IMR-90 (cell line): ENCODE data around the gene MAOA. TPM values are rescaled to one million over a fixed set of nuclear protein-coding genes. Genes with fewer than 3 reads are reported as not detected.

ENCODE experiments used
- ATAC-seq: fragments of 200-7000 bp; cut with Tn5 transposase; 2 replicates; pipeline ENCODE4 v1.9.1; 2020; ENCODE audit warnings: low read depth, mild to moderate bottlenecking, moderate library complexity
- BruUV-seq: library from RNA; stranded (reverse); fragments of 400-500 nt; replicated peaks from 2 replicates; lab custom pipeline; 2021; lab: Mats Ljungman, UMichigan
- CTCF ChIA-PET: fragments of 300-600 bp; formaldehyde crosslinking; extraction: SDS; loops from one replicate; lab custom pipeline; 2021; ENCODE audit warnings: antibody characterized with exemption; lab: Yijun Ruan, JAX
- POLR2A ChIA-PET: fragments of 300-600 bp; sonication (Branson Sonifier 250); formaldehyde crosslinking; loops from one replicate; lab custom pipeline; 2022; ENCODE audit warnings: antibody characterized with exemption; ENCODE audit not compliant: unreplicated experiment; lab: Charles Lee
- DNase-seq: peaks from one replicate; pipeline ENCODE4 v3.0.0; 2013
- H2AFZ ChIP-seq: replicated peaks from 2 replicates; pipeline ENCODE3; 2013; ENCODE audit warnings: low read length, mild to moderate bottlenecking; ENCODE audit not compliant: poor library complexity
- H2AK5ac ChIP-seq: 2 replicates; pipeline ENCODE4 v1.6.1; 2013; ENCODE audit warnings: low read depth, low read length, inconsistent platforms
- H2AK9ac ChIP-seq: replicated peaks from 2 replicates; pipeline ENCODE3; 2013; ENCODE audit warnings: mild to moderate bottlenecking, low read depth, low read length, moderate library complexity; ENCODE audit not compliant: poor library complexity
- H2BK120ac ChIP-seq: 2 replicates; pipeline ENCODE4 v1.6.1; 2013; ENCODE audit warnings: low read depth, low read length, inconsistent platforms
- H2BK15ac ChIP-seq: 3 replicates; pipeline ENCODE4 v1.6.1; 2013; ENCODE audit warnings: low read depth, low read length, inconsistent platforms
- H2BK20ac ChIP-seq: 2 replicates; pipeline ENCODE4 v1.6.1; 2013; ENCODE audit warnings: low read depth, mild to moderate bottlenecking, inconsistent platforms, low read length, moderate library complexity
- H2BK5ac ChIP-seq: 2 replicates; pipeline ENCODE4 v1.6.1; 2013; ENCODE audit warnings: mild to moderate bottlenecking, low read depth, low read length, inconsistent platforms; ENCODE audit not compliant: poor library complexity, severe bottlenecking
- H3K14ac ChIP-seq: replicated peaks from 2 replicates; pipeline ENCODE4 v1.6.1; 2013; ENCODE audit warnings: low read depth, low read length, inconsistent platforms
- H3K18ac ChIP-seq: 2 replicates; pipeline ENCODE4 v1.6.1; 2013; ENCODE audit warnings: low read depth, low read length, control low read depth
- H3K23ac ChIP-seq: 2 replicates; pipeline ENCODE4 v1.6.1; 2013; ENCODE audit warnings: low read depth, low read length, inconsistent platforms
- H3K27ac ChIP-seq: 2 replicates; pipeline ENCODE4 v1.5.1; 2013; ENCODE audit warnings: mild to moderate bottlenecking, control low read depth, low read length; ENCODE audit not compliant: insufficient read depth
- H3K27me3 ChIP-seq: 2 replicates; pipeline ENCODE4 v1.6.1; 2013; ENCODE audit warnings: low read length; ENCODE audit not compliant: control insufficient read depth, insufficient read depth
- H3K36me3 ChIP-seq: 2 replicates; pipeline ENCODE4 v1.6.1; 2013; ENCODE audit warnings: low read length, mixed read lengths; ENCODE audit not compliant: control insufficient read depth, insufficient read depth
- H3K4ac ChIP-seq: 2 replicates; pipeline ENCODE4 v1.6.1; 2013; ENCODE audit warnings: low read depth, low read length, inconsistent platforms
- H3K4me1 ChIP-seq: 2 replicates; pipeline ENCODE4 v1.6.1; 2013; ENCODE audit warnings: low read length, mixed read lengths; ENCODE audit not compliant: control insufficient read depth, insufficient read depth
- H3K4me2 ChIP-seq: 2 replicates; pipeline ENCODE4 v1.6.1; 2013; ENCODE audit warnings: low read depth, mild to moderate bottlenecking, control low read depth, low read length, moderate library complexity
- H3K4me3 ChIP-seq: 2 replicates; pipeline ENCODE4 v1.5.1; 2013; ENCODE audit warnings: low read depth, mild to moderate bottlenecking, control low read depth, low read length, moderate library complexity; ENCODE audit not compliant: insufficient read depth
- H3K56ac ChIP-seq: 2 replicates; pipeline ENCODE4 v1.6.1; 2013; ENCODE audit warnings: low read length, inconsistent platforms; ENCODE audit not compliant: insufficient read depth; ENCODE audit errors: extremely low read depth
- H3K79me1 ChIP-seq, 2 experiments: 2 replicates each; pipeline ENCODE4 v1.6.1; 2013; ENCODE audit warnings: low read length in 2 of 2, inconsistent platforms in 1 of 2, low read depth in 1 of 2
- H3K9ac ChIP-seq: 2 replicates; pipeline ENCODE4 v1.6.1; 2013; ENCODE audit warnings: low read depth, low read length, control low read depth
- H3K9me1 ChIP-seq: 2 replicates; pipeline ENCODE4 v1.6.1; 2013; ENCODE audit warnings: low read length, inconsistent platforms; ENCODE audit not compliant: insufficient read depth
- H3K9me3 ChIP-seq: 2 replicates; pipeline ENCODE4 v1.6.1; 2013; ENCODE audit warnings: low read length; ENCODE audit not compliant: control insufficient read depth, insufficient read depth
- H4K20me1 ChIP-seq: 2 replicates; pipeline ENCODE4 v1.6.1; 2013; ENCODE audit warnings: low read length, inconsistent platforms; ENCODE audit not compliant: insufficient read depth
- H4K5ac ChIP-seq: 2 replicates; pipeline ENCODE4 v1.6.1; 2013; ENCODE audit warnings: mild to moderate bottlenecking, low read depth, low read length, control low read depth
- H4K8ac ChIP-seq, 2 experiments: 2 replicates each; pipeline ENCODE4 v1.6.1; 2013; ENCODE audit warnings: low read depth in 2 of 2, low read length in 2 of 2, control low read depth in 1 of 2, inconsistent platforms in 1 of 2
- H4K91ac ChIP-seq: 2 replicates; pipeline ENCODE4 v1.6.1; 2013; ENCODE audit warnings: low read depth, low read length, inconsistent platforms; ENCODE audit not compliant: insufficient read depth
- ELK1 ChIP-seq: fragments of 150-350 bp; IDR thresholded peaks from 2 replicates; pipeline ENCODE4 v1.6.1; 2016; ENCODE audit warnings: low read depth, mild to moderate bottlenecking, low read length, moderate library complexity, borderline replicate concordance
- FOS ChIP-seq: fragments of 150-350 bp; IDR thresholded peaks from 2 replicates; pipeline ENCODE4 v1.6.1; 2016; ENCODE audit warnings: low read depth, low read length
- NFE2L2 ChIP-seq: fragments of 150-350 bp; IDR thresholded peaks from 2 replicates; pipeline ENCODE4 v1.6.1; 2016; ENCODE audit warnings: low read depth, mild to moderate bottlenecking, low read length
- RAD21 ChIP-seq: IDR thresholded peaks from 2 replicates; pipeline ENCODE4 v1.6.1; 2012; ENCODE audit warnings: low read length, improper control_type of control experiment
- RFX5 ChIP-seq: IDR thresholded peaks from 2 replicates; pipeline ENCODE4 v1.8.0; 2012; ENCODE audit warnings: low read depth, mild to moderate bottlenecking, low read length, moderate library complexity
- WGBS, 2 experiments: methylation state at CpG; one replicate each; pipeline versions ENCODE4 v1.1.5 to v1.1.7; 2013; ENCODE audit warnings: missing lambda C conversion rate in 2 of 2; ENCODE audit not compliant: insufficient read length in 1 of 2; ENCODE audit errors: extremely low coverage in 2 of 2; 5-methylcytosine and 5-hydroxymethylcytosine counted together
- dilution Hi-C: fragments of 300-500 bp; cut with HindIII; formaldehyde crosslinking; loops from one replicate; pipeline ENCODE4 v1.14.3; 2018; ENCODE audit warnings: low sequenced_read_pairs; ENCODE audit not compliant: unreplicated experiment
- in situ Hi-C: fragments of 300-500 bp; cut with MboI; formaldehyde crosslinking; loops from 3 replicates; pipeline ENCODE4 v1.14.3; 2019; ENCODE audit warnings: low sequenced_read_pairs, inconsistent platforms, mixed read lengths
- intact Hi-C: fragments of 100-400 bp; cut with micrococcal nuclease; formaldehyde crosslinking; loops from 2 replicates; pipeline ENCODE4 v1.10.0; 2022
- polyA plus RNA-seq, 3 experiments: library from polyadenylated mRNA; depleted of rRNA; stranded (reverse); fragments of >200 nt; gene quantifications; 2 replicates each; pipeline ENCODE4 v1.2.3, GENCODE V29; 2012; ENCODE audit warnings: low replicate concordance in 1 of 3
- total RNA-seq: library from RNA; depleted of rRNA; stranded (reverse); fragments of >200 nt; gene quantifications from 2 replicates; pipeline ENCODE4 v1.2.3, GENCODE V29; 2012
- TF ChIP-seq, protein P1 (sequence below): fragments of 150-350 bp; IDR thresholded peaks from 2 replicates; pipeline ENCODE4 v1.6.1; 2017; ENCODE audit warnings: mild to moderate bottlenecking, antibody characterized with exemption, low read length, low read depth

MAOA gene
- total and polyA plus RNA-seq, 2 of the 4 experiments (the other 2 are of a cell fraction), result 0.14 to 0.36 TPM

- Histone ChIP-seq H3K23ac (no peak overlapping the region), H4K8ac (no peak overlapping the region), H2AFZ (no peak overlapping the region), H2AK5ac (no peak overlapping the region), H4K91ac (no peak overlapping the region), H3K36me3 (no peaks in the 10 kb centered on the region), H2BK15ac (no peak overlapping the region), H3K18ac (no peak overlapping the region), H4K20me1 (no peaks in the 10 kb centered on the region), H2AK9ac (no peak overlapping the region), H3K9me1 (no peaks in the 10 kb centered on the region), H3K9ac (no peak overlapping the region), H3K56ac (no peak overlapping the region), H2BK5ac (no peak overlapping the region), H3K79me1 (no peaks in the 10 kb centered on the region), H3K4me3 (no peak overlapping the region), H4K5ac (no peak overlapping the region), H3K9me3 (no peaks in the 10 kb centered on the region), H3K4ac (no peak overlapping the region), H3K27me3 (no peaks in the 10 kb centered on the region; the same call in none of the 2 replicates), H3K14ac (no peak overlapping the region), H3K4me1 (no peaks in the 10 kb centered on the region), H3K27ac (no peak overlapping the region), H2BK20ac (no peak overlapping the region), H3K4me2 (no peak overlapping the region), H2BK120ac (no peak overlapping the region)
- TF ChIP-seq RAD21, result no peak
- TF ChIP-seq NFE2L2, result no peak
- no peak for TF ChIP-seq ELK1
- TF ChIP-seq FOS, result no peak
- no peak for TF ChIP-seq RFX5
- TF ChIP-seq, protein P1, sequence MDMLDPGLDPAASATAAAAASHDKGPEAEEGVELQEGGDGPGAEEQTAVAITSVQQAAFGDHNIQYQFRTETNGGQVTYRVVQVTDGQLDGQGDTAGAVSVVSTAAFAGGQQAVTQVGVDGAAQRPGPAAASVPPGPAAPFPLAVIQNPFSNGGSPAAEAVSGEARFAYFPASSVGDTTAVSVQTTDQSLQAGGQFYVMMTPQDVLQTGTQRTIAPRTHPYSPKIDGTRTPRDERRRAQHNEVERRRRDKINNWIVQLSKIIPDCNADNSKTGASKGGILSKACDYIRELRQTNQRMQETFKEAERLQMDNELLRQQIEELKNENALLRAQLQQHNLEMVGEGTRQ, result no peak
- intact Hi-C loops, result no loop called here
- ATAC-seq (no peak), DNase-seq (no peak)
- ChIA-PET POLR2A (no interaction called here), CTCF (no interaction called here)
- no TSS peak for BruUV-seq
- in situ Hi-C loops, result no loop called here
- WGBS, 2 experiments, result no CpG with 5 or more reads among the region's 1 CpG
- dilution Hi-C loops, result no loop called here
These were observed 12.9 kb upstream of the MAOA start for GRCh38 chrX:43643201-43643600.
